ENCODE measurements around the gene URM1. TPM values are rescaled to one million over a fixed set of nuclear protein-coding genes. Genes with fewer than 3 reads are reported as not detected.
"Not testable (repeated sequence)": the region's sequence is repeated elsewhere in the genome, so short reads cannot be mapped to it uniquely, and the experiment has no call there.

Gene URM1
- total RNA-seq, 2 donors from 2014 or later = 83.6 to 89.4 TPM

- no peak overlapping the region for H3K27ac Mint-ChIP-seq
- no peaks in the 10 kb centered on the region for H3K9me3 Mint-ChIP-seq
- peaks cover 0 to 3% of the 10 kb centered on the region in 2 donors for H3K27me3 Mint-ChIP-seq
- no peaks in the 10 kb centered on the region for H3K36me3 Mint-ChIP-seq
- no peaks in the 10 kb centered on the region for H3K4me1 Mint-ChIP-seq (ENCODE audit: low read depth in 2 of 2)
- H3K4me3 Mint-ChIP-seq = no peak overlapping the region
- ATAC-seq (peak; percentile 34 to 41), DNase-seq (ENCODE audit: low spot score) (no peak)
Observed at GRCh38 chr9:128396970-128397613, 25.9 kb downstream of the URM1 start.

- Mint-ChIP-seq H3K4me3 (no peak overlapping the region), H3K9me3 (no peaks in the 10 kb centered on the region), H3K36me3 (no peaks in the 10 kb centered on the region), H3K27ac (no peak overlapping the region), H3K4me1 (ENCODE audit: low read depth in 2 of 2) (no peaks in the 10 kb centered on the region), H3K27me3 (peaks cover 0 to 3% of the 10 kb centered on the region in 2 donors)
- ATAC-seq = no peak
- no peak for DNase-seq (ENCODE audit: low spot score)
Observed at GRCh38 chr9:128397831-128398230, 26.7 kb downstream of the URM1 start.

- H3K4me1 Mint-ChIP-seq (ENCODE audit: low read depth in 2 of 2) = no peaks in the 10 kb centered on the region
Observed at GRCh38 chr9:128399861-128400260, 28.7 kb downstream of the URM1 start.

GRCh38 chr9:128404560-128404959 is 33.4 kb downstream of the URM1 start:
- Mint-ChIP-seq H3K36me3 (no peaks in the 10 kb centered on the region), H3K27ac (no peak overlapping the region), H3K4me1 (ENCODE audit: low read depth in 2 of 2) (no peaks in the 10 kb centered on the region), H3K9me3 (no peaks in the 10 kb centered on the region), H3K4me3 (no peak overlapping the region), H3K27me3 (peaks cover 0 to 2% of the 10 kb centered on the region in 2 donors)
- DNase-seq (ENCODE audit: low spot score) = no peak
- ATAC-seq = no peak

More at GRCh38 chr9:128399861-128400260, 28.7 kb downstream of the URM1 start:
- no peak for ATAC-seq
- Mint-ChIP-seq H3K27me3 (peaks cover 0 to 3% of the 10 kb centered on the region in 2 donors), H3K4me3 (no peak overlapping the region), H3K9me3 (no peaks in the 10 kb centered on the region), H3K27ac (no peak overlapping the region), H3K36me3 (no peaks in the 10 kb centered on the region)
- no peak for DNase-seq (ENCODE audit: low spot score)

GRCh38 chr9:128405077-128405779 is 34.1 kb downstream of the URM1 start:
- Mint-ChIP-seq H3K4me1 (ENCODE audit: low read depth in 2 of 2) (no peaks in the 10 kb centered on the region), H3K9me3 (no peaks in the 10 kb centered on the region), H3K4me3 (no peak overlapping the region), H3K27me3 (peaks cover 0 to 2% of the 10 kb centered on the region in 2 donors), H3K36me3 (no peaks in the 10 kb centered on the region), H3K27ac (no peak overlapping the region)
- peak in 1 of 2 donors; percentile 14 for ATAC-seq
- no peak for DNase-seq (ENCODE audit: low spot score)

GRCh38 chr9:128405780-128406171 is 34.6 kb downstream of the URM1 start:
- no peak overlapping the region for H3K27ac Mint-ChIP-seq
- ATAC-seq (peak in 1 of 2 donors; percentile 10), DNase-seq (ENCODE audit: low spot score) (no peak)
- H3K27me3 Mint-ChIP-seq = peaks cover 0 to 2% of the 10 kb centered on the region in 2 donors
- H3K4me1 Mint-ChIP-seq (ENCODE audit: low read depth in 2 of 2) = no peaks in the 10 kb centered on the region
- no peaks in the 10 kb centered on the region for H3K9me3 Mint-ChIP-seq
- H3K4me3 Mint-ChIP-seq = no peak overlapping the region
- no peaks in the 10 kb centered on the region for H3K36me3 Mint-ChIP-seq

- no peaks in the 10 kb centered on the region for H3K9me3 Mint-ChIP-seq
- H3K27ac Mint-ChIP-seq = no peak overlapping the region
- no peak for DNase-seq (ENCODE audit: low spot score)
- ATAC-seq = no peak
- H3K27me3 Mint-ChIP-seq = peaks cover 8 to 9% of the 10 kb centered on the region in 2 donors
- no peak overlapping the region for H3K4me3 Mint-ChIP-seq
- H3K36me3 Mint-ChIP-seq = no peaks in the 10 kb centered on the region
- H3K4me1 Mint-ChIP-seq (ENCODE audit: low read depth in 2 of 2) = no peaks in the 10 kb centered on the region
Observed at GRCh38 chr9:128406848-128407391, 35.7 kb downstream of the URM1 start.

- Mint-ChIP-seq H3K9me3 (no peaks in the 10 kb centered on the region), H3K27me3 (peaks cover 12% of the 10 kb centered on the region in 2 donors), H3K4me3 (no peak overlapping the region), H3K4me1 (ENCODE audit: low read depth in 2 of 2) (no peaks in the 10 kb centered on the region), H3K36me3 (no peaks in the 10 kb centered on the region), H3K27ac (no peak overlapping the region)
- ATAC-seq (no peak), DNase-seq (ENCODE audit: low spot score) (no peak)
Observed at GRCh38 chr9:128408963-128409431, 37.8 kb downstream of the URM1 start.

GRCh38 chr9:128409450-128409849 is 38.3 kb downstream of the URM1 start:
- Mint-ChIP-seq H3K4me1 (ENCODE audit: low read depth in 2 of 2) (no peaks in the 10 kb centered on the region), H3K4me3 (no peak overlapping the region), H3K27me3 (peaks cover 15 to 17% of the 10 kb centered on the region in 2 donors), H3K36me3 (no peaks in the 10 kb centered on the region), H3K27ac (no peak overlapping the region), H3K9me3 (no peaks in the 10 kb centered on the region)
- no peak for ATAC-seq
- no peak for DNase-seq (ENCODE audit: low spot score)

- DNase-seq (ENCODE audit: low spot score) (no peak), ATAC-seq (no peak)
- H3K9me3 Mint-ChIP-seq = no peaks in the 10 kb centered on the region
- H3K4me1 Mint-ChIP-seq (ENCODE audit: low read depth in 2 of 2) = no peaks in the 10 kb centered on the region
- H3K4me3 Mint-ChIP-seq = no peak overlapping the region
- H3K27ac Mint-ChIP-seq = no peak overlapping the region
- no peaks in the 10 kb centered on the region for H3K36me3 Mint-ChIP-seq
- H3K27me3 Mint-ChIP-seq = peaks cover 18 to 22% of the 10 kb centered on the region in 2 donors
Observed at GRCh38 chr9:128409978-128410377, 38.8 kb downstream of the URM1 start.

- H3K36me3 Mint-ChIP-seq = no peaks in the 10 kb centered on the region
Observed at GRCh38 chr9:128411364-128412119, 40.4 kb downstream of the URM1 start.

GRCh38 chr9:128412120-128412790 is 41.1 kb downstream of the URM1 start:
- no peak overlapping the region for H3K27ac Mint-ChIP-seq
- H3K9me3 Mint-ChIP-seq = no peaks in the 10 kb centered on the region
- peaks cover 31 to 36% of the 10 kb centered on the region in 2 donors for H3K27me3 Mint-ChIP-seq
- DNase-seq (ENCODE audit: low spot score) (no peak), ATAC-seq (peak; percentile 36 to 43)
- no peaks in the 10 kb centered on the region for H3K4me1 Mint-ChIP-seq (ENCODE audit: low read depth in 2 of 2)
- no peak overlapping the region for H3K4me3 Mint-ChIP-seq
- no peaks in the 10 kb centered on the region for H3K36me3 Mint-ChIP-seq

More at GRCh38 chr9:128411364-128412119, 40.4 kb downstream of the URM1 start:
- no peak overlapping the region for H3K27ac Mint-ChIP-seq
- peaks cover 29 to 33% of the 10 kb centered on the region in 2 donors for H3K27me3 Mint-ChIP-seq
- no peaks in the 10 kb centered on the region for H3K4me1 Mint-ChIP-seq (ENCODE audit: low read depth in 2 of 2)
- no peak for DNase-seq (ENCODE audit: low spot score)
- no peaks in the 10 kb centered on the region for H3K9me3 Mint-ChIP-seq
- ATAC-seq = no peak
- H3K4me3 Mint-ChIP-seq = no peak overlapping the region

GRCh38 chr9:128413728-128414127 is 42.6 kb downstream of the URM1 start:
- not testable (repeated sequence) for H3K4me3 Mint-ChIP-seq, ATAC-seq

More at GRCh38 chr9:128413728-128414127, 42.6 kb downstream of the URM1 start:
- not testable (repeated sequence) for DNase-seq (ENCODE audit: low spot score); H3K4me1 Mint-ChIP-seq (ENCODE audit: low read depth in 2 of 2); H3K9me3 Mint-ChIP-seq; H3K27ac Mint-ChIP-seq; H3K36me3 Mint-ChIP-seq
- peaks cover 31 to 36% of the 10 kb centered on the region in 2 donors for H3K27me3 Mint-ChIP-seq
